Activated gamma-delta T cell (primary cell): ENCODE data around the gene KIAA1614.

Source experiments
- DNase-seq: peaks from one replicate; lab custom pipeline; 2025; lab: John Stamatoyannopoulos, UW

KIAA1614 gene

GRCh38 chr1:180907313-180908055 is 5.2 kb upstream of the KIAA1614 start:
- no peak for DNase-seq

- DNase-seq = no peak
These were observed 4.5 kb upstream of the KIAA1614 start for GRCh38 chr1:180908074-180908765.

GRCh38 chr1:180909005-180909414 is 3.7 kb upstream of the KIAA1614 start:
- DNase-seq = no peak

GRCh38 chr1:180909462-180909976 is 3.2 kb upstream of the KIAA1614 start:
- no peak for DNase-seq

- no peak for DNase-seq
These were observed 981 bp upstream of the KIAA1614 start for GRCh38 chr1:180911640-180912191.

GRCh38 chr1:180912211-180912800 is 391 bp upstream of the KIAA1614 start:
- DNase-seq = no peak

GRCh38 chr1:180915426-180915965 is 2.8 kb downstream of the KIAA1614 start:
- DNase-seq = no peak

GRCh38 chr1:180916012-180916770 is 3.5 kb downstream of the KIAA1614 start:
- no peak for DNase-seq

GRCh38 chr1:180916771-180917170 is 4.1 kb downstream of the KIAA1614 start:
- no peak for DNase-seq

- no peak for DNase-seq
These were observed 4.8 kb downstream of the KIAA1614 start for GRCh38 chr1:180917306-180918065.

GRCh38 chr1:180918519-180918918 is 5.8 kb downstream of the KIAA1614 start:
- no peak for DNase-seq

- no peak for DNase-seq
These were observed 6.5 kb downstream of the KIAA1614 start for GRCh38 chr1:180919183-180919700.

GRCh38 chr1:180920193-180920592 is 7.5 kb downstream of the KIAA1614 start:
- DNase-seq = no peak

GRCh38 chr1:180920702-180921101 is 8.0 kb downstream of the KIAA1614 start:
- no peak for DNase-seq

- DNase-seq = no peak
These were observed 8.7 kb downstream of the KIAA1614 start for GRCh38 chr1:180921386-180921785.

GRCh38 chr1:180921891-180922630 is 9.4 kb downstream of the KIAA1614 start:
- no peak for DNase-seq

GRCh38 chr1:180922631-180923015 is 9.9 kb downstream of the KIAA1614 start:
- no peak for DNase-seq

- DNase-seq = no peak
These were observed 10.5 kb downstream of the KIAA1614 start for GRCh38 chr1:180923021-180923841.

- DNase-seq = no peak
These were observed 11.2 kb downstream of the KIAA1614 start for GRCh38 chr1:180923887-180924286.
